ENCODE measurements around the gene SLC26A1. TPM values are rescaled to one million over a fixed set of nuclear protein-coding genes. Genes with fewer than 3 reads are reported as not detected.

Gene SLC26A1
- total and polyA plus RNA-seq, 2 of the 13 experiments (the other 11 are each of a cell fraction or from before 2014, with no cell fraction given) = 5.4 to 22.9 TPM

- no peaks in the 10 kb centered on the region for H3K4me1 ChIP-seq (ENCODE audit: insufficient read depth, low read length)
- BruUV-seq (replicated peaks) = no TSS peak
- in situ Hi-C loops (cut with HindIII; ENCODE audit: extremely low pct_ligation_motif_present, low pct_unique_long_range_greater_than_20kb) (no loop called here), intact Hi-C loops (cut with micrococcal nuclease; ENCODE audit: unreplicated experiment) (no loop called here)
- 0 out of 5 replicates have a peak, but pooled peaks cover 0 to 1% of the 10 kb centered on the region in 2 experiments for H3K36me3 ChIP-seq (replicated peaks in 1 of 2; ENCODE audit: control insufficient read depth in 1 of 2, insufficient read depth in 2 of 2, low read length in 2 of 2)
- no peak overlapping the region for H2AFZ ChIP-seq (ENCODE audit: low read length)
- ATAC-seq (no peak), DNase-seq (ENCODE audit: low spot score) (no peak), FAIRE-seq (no peak)
- H3K9ac ChIP-seq (ENCODE audit: insufficient read depth, low read depth, low read length) = no peak overlapping the region
- WGBS (ENCODE audit: low lambda C conversion rate) = 95% methylated on average over 18 of the region's 52 CpGs
- H3K9me3 ChIP-seq (ENCODE audit: low read length) = no peaks in the 10 kb centered on the region
- ChIA-PET POLR2A (interaction anchor here (1.1 kb wide), 1 partner anchor 25 kb away, joined by 3 read pairs; the partner anchor contains the start of gene IDUA), CTCF (ENCODE audit: low intra/inter-chr PET ratio, low total read pairs) (no interaction called here)
- no peak overlapping the region for H3K27ac ChIP-seq (ENCODE audit: extremely low read length, insufficient read depth, low read length)
- no peak overlapping the region for H3K4me2 ChIP-seq (ENCODE audit: low read depth, low read length)
- no peaks in the 10 kb centered on the region for H3K79me2 ChIP-seq (ENCODE audit: insufficient read depth, low read length)
- H3K27me3 ChIP-seq (ENCODE audit: control insufficient read depth in 1 of 2, insufficient read depth in 2 of 2, low read length in 2 of 2) = no peaks in the 10 kb centered on the region
- H3K4me3 ChIP-seq (replicated peaks in 1 of 3; ENCODE audit: insufficient read depth in 1 of 3, low read depth in 2 of 3, low read length in 3 of 3) = no peak overlapping the region
- no peaks in the 10 kb centered on the region for H4K20me1 ChIP-seq (ENCODE audit: insufficient read depth, low read length)
- TF ChIP-seq ZFP36L1 (CRISPR knock-in tag; IDR thresholded peaks at IDR 0.05) (no peak), AGO1 (IDR thresholded peaks at IDR 0.05; ENCODE audit: low read depth, low read length, poor library complexity, severe bottlenecking) (no peak), ZNF326 (CRISPR knock-in tag; IDR thresholded peaks at IDR 0.05; ENCODE audit: borderline replicate concordance) (no peak), MBNL3 (CRISPR knock-in tag; conservative IDR thresholded peaks at IDR 0.05) (no peak), MED8 (CRISPR knock-in tag; IDR thresholded peaks at IDR 0.05; ENCODE audit: insufficient replicate concordance) (no peak), GATAD1 (CRISPR knock-in tag; IDR thresholded peaks at IDR 0.05) (no peak), FOXO1 (CRISPR knock-in tag; IDR thresholded peaks at IDR 0.05) (no peak), TEAD2 (CRISPR knock-in tag; IDR thresholded peaks at IDR 0.05) (no peak), ZNF639 (CRISPR knock-in tag; conservative IDR thresholded peaks at IDR 0.05) (no peak), IRF2 (CRISPR knock-in tag; IDR thresholded peaks at IDR 0.05) (no peak), SUZ12 (IDR thresholded peaks at IDR 0.05; ENCODE audit: low read depth, low read length) (no peak), ZNF746 (CRISPR knock-in tag; IDR thresholded peaks at IDR 0.05) (no peak), ZNF713 (CRISPR knock-in tag; IDR thresholded peaks at IDR 0.05) (no peak), ZBTB14 (CRISPR knock-in tag; IDR thresholded peaks at IDR 0.05) (no peak), PCBP2 (optimal IDR thresholded peaks at IDR 0.05; ENCODE audit: low read depth, low read length, poor library complexity, severe bottlenecking) (no peak), HOXA3 (CRISPR knock-in tag; IDR thresholded peaks at IDR 0.05) (no peak), JARID2 (CRISPR knock-in tag; IDR thresholded peaks at IDR 0.05; ENCODE audit: insufficient replicate concordance) (no peak), TFAP4 (IDR thresholded peaks at IDR 0.05; ENCODE audit: borderline replicate concordance, low read depth) (no peak), ZNF451 (CRISPR knock-in tag; IDR thresholded peaks at IDR 0.05) (no peak)
Observed at GRCh38 chr4:961351-962230, 31.6 kb downstream of the SLC26A1 start.

Measured in HepG2 (cell line).